HG03060 (cell line): ENCODE results near the gene GPAT3.
"Not testable (repeated sequence)": the region's sequence is repeated elsewhere in the genome, so short reads cannot be mapped to it uniquely, and the experiment has no call there.

Experiments
- ATAC-seq: cut with Tn5 transposase; IDR thresholded peaks from one replicate; pipeline ENCODE4 v1.9.1; 2021; ENCODE audit warnings: low read depth, moderate number of reproducible peaks; ENCODE audit not compliant: unreplicated experiment

GPAT3 gene

DNA sequence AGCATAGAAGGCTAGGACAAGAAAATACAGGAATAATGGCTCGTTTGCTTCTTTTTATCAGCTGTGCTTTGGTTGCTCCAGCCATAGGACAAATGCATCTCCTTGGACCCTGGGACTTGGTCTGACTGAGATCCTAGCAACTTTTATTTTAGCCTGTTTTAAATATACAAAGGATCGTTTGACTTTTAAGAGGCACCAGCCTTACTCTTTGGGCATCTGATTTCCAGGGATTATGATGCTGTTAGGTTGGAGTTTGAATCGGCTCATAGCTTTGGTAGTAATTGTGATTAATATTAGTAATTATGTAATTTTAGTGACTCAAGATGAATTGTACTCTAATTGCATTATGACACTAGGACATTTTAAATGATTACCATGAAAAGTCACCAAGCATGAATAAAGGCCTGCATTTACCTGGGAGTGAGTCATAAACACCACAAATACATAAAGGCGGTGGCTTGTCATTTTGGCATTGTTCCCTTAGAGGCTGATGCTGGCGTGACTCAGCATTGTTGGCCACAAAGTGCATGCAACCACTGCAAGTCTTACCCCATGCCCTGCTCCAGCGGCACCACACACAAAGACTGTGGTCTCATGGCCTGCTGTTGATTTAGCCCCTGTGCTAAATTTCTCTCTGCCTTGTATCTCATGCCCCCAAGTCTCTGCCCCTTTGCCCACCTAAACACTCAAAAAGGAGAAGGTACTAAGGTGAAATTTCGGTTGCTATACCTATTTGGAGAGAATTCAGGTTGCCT is 12.4 kb downstream of the GPAT3 start:
- ATAC-seq: peak; percentile 90

DNA sequence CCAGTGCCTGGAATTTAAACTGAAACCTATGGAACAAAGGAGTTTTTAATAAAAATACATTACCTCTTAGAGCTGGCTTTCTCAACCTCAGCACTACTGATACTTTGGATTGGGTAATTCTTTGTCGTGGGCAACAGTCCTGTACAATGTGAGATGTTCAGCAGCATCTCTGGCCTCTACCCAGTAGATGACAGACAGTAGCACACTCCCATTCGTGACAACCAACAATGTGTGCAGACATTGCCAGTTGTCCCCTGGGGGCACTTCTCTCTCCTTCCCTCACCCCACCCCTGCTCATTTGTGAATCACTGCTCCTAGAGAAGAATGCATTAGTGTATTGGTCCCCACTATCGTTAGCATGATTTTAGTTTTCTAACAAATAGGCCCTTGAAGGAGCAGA is 16.2 kb downstream of the GPAT3 start:
- ATAC-seq: no peak

DNA sequence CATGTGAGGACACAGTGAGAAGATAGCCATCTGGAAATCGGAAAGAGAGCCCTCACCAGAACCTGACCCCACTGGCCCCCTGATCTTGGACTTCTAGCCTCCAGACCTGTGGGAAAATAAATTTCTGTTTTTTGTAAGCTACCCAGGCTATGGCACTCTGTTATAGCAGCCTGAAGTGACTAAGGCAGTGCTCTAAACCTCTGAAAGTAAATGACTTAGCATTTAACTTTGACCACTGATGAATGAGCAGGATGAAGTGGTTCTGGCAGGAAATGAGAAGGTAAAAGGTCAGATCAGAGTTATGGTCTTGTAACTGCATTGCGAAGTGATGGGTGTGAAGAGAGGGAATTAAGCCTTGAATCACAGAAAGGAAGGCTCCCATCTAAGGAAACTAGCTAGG is 17.0 kb downstream of the GPAT3 start:
- peak; percentile 36 for ATAC-seq

- no peak for ATAC-seq
These were observed 20.2 kb downstream of the GPAT3 start for GRCh38 chr4:83556006-83556707.

DNA sequence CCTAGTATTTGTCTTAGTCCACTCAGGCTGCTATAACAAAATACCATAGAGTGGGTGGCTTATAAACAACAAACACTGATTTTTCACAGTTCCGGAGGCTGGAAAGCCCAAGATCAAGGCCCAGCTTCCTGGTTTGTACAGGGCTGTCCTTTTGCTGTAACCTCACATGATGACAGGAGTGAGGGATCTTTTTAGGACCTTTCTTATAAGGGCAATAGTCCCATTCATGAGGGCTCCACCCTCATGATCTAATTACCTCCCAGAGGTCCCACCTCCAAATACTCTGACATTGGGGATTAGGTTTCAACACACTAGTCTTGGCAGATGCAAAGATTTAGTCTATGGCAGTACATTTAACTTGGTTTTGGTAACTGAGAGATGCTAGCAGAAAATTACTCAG is 20.9 kb downstream of the GPAT3 start:
- no peak for ATAC-seq

- ATAC-seq: no peak
These were observed 22.2 kb downstream of the GPAT3 start for GRCh38 chr4:83558059-83558653.

DNA sequence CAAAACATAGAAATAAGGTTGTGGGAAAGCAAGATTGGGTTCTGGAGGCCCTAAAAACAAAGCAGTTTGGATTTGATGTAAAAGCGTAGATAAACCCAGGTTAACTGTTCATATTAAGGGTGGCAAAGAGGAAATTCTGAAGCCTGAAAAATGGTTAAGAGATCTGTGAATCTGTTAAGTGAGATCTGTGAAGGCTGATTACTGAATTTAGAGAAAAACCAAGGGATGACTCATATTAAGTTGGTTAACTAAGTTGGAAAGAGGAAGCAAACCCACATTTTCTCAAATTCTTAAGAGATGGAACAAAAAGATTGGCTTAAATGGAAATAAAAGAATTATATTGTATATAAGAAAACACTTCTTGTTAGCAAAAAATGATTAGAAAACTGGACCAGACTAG is 22.8 kb downstream of the GPAT3 start:
- ATAC-seq: no peak

GRCh38 chr4:83560523-83560922 is 24.6 kb downstream of the GPAT3 start:
- ATAC-seq: no peak

DNA sequence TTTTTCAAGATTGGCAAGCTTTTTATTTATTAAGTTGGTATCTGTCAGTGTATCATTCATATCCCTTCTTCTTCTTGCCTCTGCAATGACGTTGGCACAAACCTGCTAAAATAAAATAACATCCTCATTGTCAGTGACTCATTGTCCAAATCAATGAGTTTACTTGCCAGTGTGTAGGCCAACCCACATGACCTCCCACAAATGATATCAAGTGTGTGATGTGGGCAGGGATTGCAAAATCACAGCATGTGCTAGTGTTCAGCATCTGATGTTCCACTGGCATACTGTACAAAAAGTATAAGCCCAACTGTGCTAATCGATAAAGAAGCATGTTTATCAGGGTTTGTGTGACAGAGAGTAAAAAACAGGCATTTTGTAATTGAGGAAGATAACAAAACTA is 25.5 kb downstream of the GPAT3 start:
- ATAC-seq: no peak

GRCh38 chr4:83563998-83564397 is 28.1 kb downstream of the GPAT3 start:
- ATAC-seq: no peak

DNA sequence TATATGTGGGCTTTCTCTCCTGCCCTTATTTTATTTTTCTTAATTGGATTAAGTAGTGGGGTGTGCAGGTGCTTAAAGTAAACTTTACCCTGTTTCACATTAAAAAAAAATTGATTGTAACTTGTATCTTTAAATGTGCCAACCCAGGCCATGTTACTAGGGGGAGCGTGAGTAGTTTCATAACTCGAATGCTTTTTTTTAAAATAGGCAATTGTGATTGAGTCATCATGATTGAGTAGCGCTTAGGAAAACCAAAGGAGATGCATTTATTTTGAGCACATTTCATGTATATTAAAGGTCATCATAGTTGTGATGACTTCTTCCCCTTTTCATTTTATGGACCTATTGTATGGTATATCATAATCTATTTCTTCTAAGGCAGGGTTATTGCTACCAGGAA is 32.2 kb downstream of the GPAT3 start:
- ATAC-seq: no peak

DNA sequence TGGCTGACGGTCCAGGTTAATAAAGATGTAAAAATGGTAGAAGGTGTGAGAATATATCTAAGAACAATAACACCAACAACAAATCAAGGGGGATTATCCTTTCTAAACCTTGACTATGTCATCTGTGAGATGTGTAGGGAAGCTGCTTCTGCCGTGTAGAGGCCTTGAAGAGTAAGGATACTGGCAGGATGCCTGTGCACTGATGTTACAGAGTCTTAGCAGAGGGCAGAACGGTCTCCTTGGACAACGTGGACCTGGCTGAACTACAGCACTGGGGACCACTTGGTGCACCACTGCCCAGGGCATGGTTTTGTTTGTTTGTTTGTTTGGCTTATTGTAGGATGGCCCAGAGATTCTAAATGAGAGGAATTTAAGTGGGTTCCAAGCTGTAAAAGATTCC is 33.5 kb downstream of the GPAT3 start:
- no peak for ATAC-seq

DNA sequence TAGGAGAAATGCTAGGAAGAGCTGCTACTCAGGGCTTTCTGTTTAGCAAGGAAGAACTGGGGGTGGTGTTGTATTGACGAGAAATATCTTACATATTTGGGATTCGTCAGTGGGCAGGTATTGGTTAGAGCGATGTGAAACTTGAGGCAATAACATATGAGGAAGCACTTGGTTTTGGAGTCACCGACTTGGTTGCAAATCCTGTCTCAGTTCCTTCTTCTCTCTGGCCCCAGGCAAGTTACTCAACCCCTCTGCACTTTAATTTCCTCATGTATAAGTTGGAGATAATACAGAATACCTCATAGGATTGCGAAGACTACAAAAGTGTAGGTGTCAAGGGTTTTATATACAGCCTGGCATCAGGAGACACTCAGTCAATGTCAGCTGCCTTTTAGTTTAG is 34.1 kb downstream of the GPAT3 start:
- peak; percentile 88 for ATAC-seq

- ATAC-seq: no peak
These were observed 36.9 kb downstream of the GPAT3 start for GRCh38 chr4:83572848-83573247.

- no peak for ATAC-seq
These were observed 38.3 kb downstream of the GPAT3 start for GRCh38 chr4:83574247-83574646.

DNA sequence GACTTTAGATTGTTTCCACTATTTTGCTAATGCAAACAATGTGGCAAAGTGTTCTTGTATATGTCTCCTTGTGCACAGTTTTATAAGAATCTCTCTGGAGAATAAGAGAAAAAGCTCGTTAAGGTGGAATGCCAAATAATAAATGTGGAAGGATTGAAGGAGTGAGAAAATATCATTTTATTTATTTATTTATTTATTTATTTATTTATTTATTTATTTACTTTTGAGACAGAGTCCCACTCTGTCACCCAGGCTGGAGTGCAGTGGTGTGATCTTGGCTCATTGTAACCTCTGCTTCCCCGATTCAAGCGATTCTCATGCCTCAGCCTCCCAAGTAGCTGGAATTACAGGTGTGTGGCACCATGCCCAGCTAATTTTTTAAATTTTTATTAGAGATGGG is 40.3 kb downstream of the GPAT3 start:
- ATAC-seq: not testable (repeated sequence)

GRCh38 chr4:83581411-83582288 is 45.7 kb downstream of the GPAT3 start:
- ATAC-seq: peak; percentile 73

DNA sequence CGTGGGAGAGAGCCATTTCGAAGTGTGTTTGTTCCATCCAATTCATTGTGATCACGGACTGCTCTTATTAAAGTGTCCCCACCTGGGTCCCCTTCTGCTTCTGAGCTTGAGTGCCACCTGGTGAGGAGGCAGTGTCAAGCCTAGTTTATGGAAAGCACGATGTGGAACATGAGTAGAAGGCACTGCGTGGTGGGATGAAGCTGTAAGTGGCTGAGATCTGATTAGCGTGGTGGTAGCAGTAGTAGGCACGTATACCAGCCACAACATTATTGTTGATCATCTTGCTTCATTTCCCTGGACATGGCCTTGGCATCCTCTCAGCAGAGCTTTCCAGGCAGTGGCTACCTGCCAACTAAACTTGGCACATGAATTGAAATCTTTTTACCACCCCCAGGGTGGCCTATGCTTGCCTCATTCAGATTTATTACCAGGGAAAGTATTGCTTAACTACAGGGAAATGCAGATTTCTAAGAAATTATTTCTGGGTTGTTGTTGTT is 46.4 kb downstream of the GPAT3 start:
- ATAC-seq: peak; percentile 75

DNA sequence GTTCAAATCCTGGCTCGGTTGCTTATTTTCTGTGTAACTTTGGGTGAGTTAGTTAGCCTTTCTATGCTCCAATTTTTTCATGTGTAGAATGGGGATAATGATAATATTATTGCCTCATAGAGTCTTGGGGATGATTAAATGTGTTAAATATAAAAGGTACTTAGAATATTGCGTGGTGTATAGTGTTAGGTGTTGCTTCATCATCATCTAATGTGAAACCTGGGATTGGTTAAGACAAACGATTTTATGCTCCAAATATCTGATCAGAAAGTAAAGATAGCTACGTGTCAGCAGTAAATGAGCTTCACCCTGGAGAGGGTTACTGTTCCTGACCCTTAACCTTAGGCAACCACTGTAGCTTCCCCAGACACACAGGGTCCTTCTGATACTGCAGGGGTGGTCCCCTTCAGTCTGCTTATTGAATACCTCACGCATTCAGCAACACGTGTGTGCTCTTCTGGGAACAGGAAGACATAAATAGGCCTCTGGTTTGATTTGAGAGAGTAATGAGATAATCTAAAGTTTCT is 50.1 kb downstream of the GPAT3 start:
- ATAC-seq: no peak

DNA sequence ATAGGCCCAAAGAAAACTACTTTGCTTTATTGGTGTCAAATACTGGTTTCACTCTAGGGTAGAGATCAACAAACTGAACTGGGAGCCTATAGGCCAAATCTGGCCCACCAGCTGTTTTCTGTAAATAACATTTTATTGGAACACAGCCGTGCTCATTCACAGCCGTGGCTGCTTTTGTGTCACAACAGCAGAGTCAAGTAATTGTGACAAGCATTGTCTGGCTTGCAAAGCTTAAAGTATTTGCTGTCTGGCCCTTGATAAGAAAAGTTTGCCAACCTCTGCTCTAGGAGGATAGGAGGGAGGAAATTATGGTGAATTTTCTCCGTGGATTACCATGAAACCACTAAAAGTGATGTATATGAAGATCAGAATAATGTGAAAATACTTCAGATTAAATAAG is 53.4 kb downstream of the GPAT3 start:
- ATAC-seq: no peak
